Measurements from ENCODE around the gene ZFYVE16.

- TF ChIP-seq POLR2A (IDR thresholded peaks at IDR 0.05; ENCODE audit: low read depth, low read length) = no peak
- no peak for TF ChIP-seq POLR2AphosphoS5 (IDR thresholded peaks at IDR 0.05; ENCODE audit: low read depth, low read length)
Measured at GRCh38 chr5:80372780-80373179, 35.1 kb upstream of the ZFYVE16 start.
